MM.1S (cell line): ENCODE data around the gene SEMA4C.
A peak's percentile ranks its signal among the peaks of the same experiment; 100 is the strongest.

Experiments
- DNase-seq: peaks from one replicate; pipeline ENCODE4 v3.0.0-alpha.2; 2015
- H2AFZ ChIP-seq: fragments of 300-600 bp; sonication (generic); 2 replicates; pipeline ENCODE4 v1.6.0; 2016; ENCODE audit warnings: antibody characterized with exemption, low read length
- H3F3A ChIP-seq: fragments of 300-600 bp; sonication (generic); 2 replicates; pipeline ENCODE4 v1.6.1; 2016; ENCODE audit warnings: mild to moderate bottlenecking, antibody characterized with exemption, low read length, moderate library complexity, mixed read lengths; ENCODE audit not compliant: insufficient read depth
- H3K27ac ChIP-seq: fragments of 300-600 bp; sonication (generic); 2 replicates; pipeline ENCODE4 v1.5.1; 2016; ENCODE audit warnings: mild to moderate bottlenecking, low read length
- H3K27me3 ChIP-seq: fragments of 300-600 bp; sonication (generic); replicated peaks from 2 replicates; pipeline ENCODE4 v1.6.0; 2016; ENCODE audit warnings: low read length; ENCODE audit not compliant: insufficient read depth
- H3K36me3 ChIP-seq: fragments of 300-600 bp; sonication (generic); replicated peaks from 2 replicates; pipeline ENCODE4 v1.6.1; 2016; ENCODE audit warnings: mild to moderate bottlenecking, low read length, mixed read lengths; ENCODE audit not compliant: insufficient read depth
- H3K4me1 ChIP-seq: fragments of 300-600 bp; sonication (generic); 2 replicates; pipeline ENCODE4 v1.6.1; 2016; ENCODE audit warnings: low read length, mixed read lengths
- H3K4me2 ChIP-seq: fragments of 300-600 bp; sonication (generic); 2 replicates; pipeline ENCODE4 v1.6.0; 2016; ENCODE audit warnings: low read depth, low read length
- H3K4me3 ChIP-seq: fragments of 300-600 bp; sonication (generic); 2 replicates; pipeline ENCODE4 v1.5.1; 2016; ENCODE audit warnings: low read length, mixed read lengths
- H3K79me2 ChIP-seq: fragments of 300-600 bp; sonication (generic); 2 replicates; pipeline ENCODE4 v1.6.1; 2016; ENCODE audit warnings: mixed run types, low read length, mixed read lengths
- H3K9ac ChIP-seq: fragments of 300-600 bp; sonication (generic); 2 replicates; pipeline ENCODE4 v1.6.1; 2016; ENCODE audit warnings: low read length, mixed read lengths
- H3K9me2 ChIP-seq: fragments of 300-600 bp; sonication (generic); replicated peaks from 2 replicates; pipeline ENCODE4 v1.6.1; 2016; ENCODE audit warnings: mild to moderate bottlenecking, low read length, mixed read lengths; ENCODE audit not compliant: insufficient read depth
- H3K9me3 ChIP-seq: fragments of 300-600 bp; sonication (generic); replicated peaks from 2 replicates; pipeline ENCODE4 v1.6.1; 2016; ENCODE audit warnings: mild to moderate bottlenecking, low read length, mixed read lengths; ENCODE audit not compliant: insufficient read depth
- H4K20me1 ChIP-seq: fragments of 300-600 bp; sonication (generic); 2 replicates; pipeline ENCODE4 v1.6.1; 2016; ENCODE audit warnings: mild to moderate bottlenecking, low read length, moderate library complexity, mixed read lengths; ENCODE audit not compliant: insufficient read depth
- EZH2 ChIP-seq: fragments of 300-600 bp; sonication (generic); optimal IDR thresholded peaks from 2 replicates; pipeline ENCODE3; 2017; ENCODE audit warnings: low read depth, mild to moderate bottlenecking, antibody characterized with exemption, low read length, mixed read lengths
- EZH2phosphoT487 ChIP-seq: fragments of 300-600 bp; sonication (generic); IDR thresholded peaks from 2 replicates; pipeline ENCODE4 v1.6.1; 2018; ENCODE audit warnings: antibody characterized with exemption, low read length
- TF ChIP-seq, protein P1 (sequence below): fragments of 300-600 bp; sonication (generic); IDR thresholded peaks from 2 replicates; pipeline ENCODE4 v1.5.1; 2016; ENCODE audit warnings: antibody characterized with exemption, low read length, mixed read lengths

The SEMA4C gene, protein sequence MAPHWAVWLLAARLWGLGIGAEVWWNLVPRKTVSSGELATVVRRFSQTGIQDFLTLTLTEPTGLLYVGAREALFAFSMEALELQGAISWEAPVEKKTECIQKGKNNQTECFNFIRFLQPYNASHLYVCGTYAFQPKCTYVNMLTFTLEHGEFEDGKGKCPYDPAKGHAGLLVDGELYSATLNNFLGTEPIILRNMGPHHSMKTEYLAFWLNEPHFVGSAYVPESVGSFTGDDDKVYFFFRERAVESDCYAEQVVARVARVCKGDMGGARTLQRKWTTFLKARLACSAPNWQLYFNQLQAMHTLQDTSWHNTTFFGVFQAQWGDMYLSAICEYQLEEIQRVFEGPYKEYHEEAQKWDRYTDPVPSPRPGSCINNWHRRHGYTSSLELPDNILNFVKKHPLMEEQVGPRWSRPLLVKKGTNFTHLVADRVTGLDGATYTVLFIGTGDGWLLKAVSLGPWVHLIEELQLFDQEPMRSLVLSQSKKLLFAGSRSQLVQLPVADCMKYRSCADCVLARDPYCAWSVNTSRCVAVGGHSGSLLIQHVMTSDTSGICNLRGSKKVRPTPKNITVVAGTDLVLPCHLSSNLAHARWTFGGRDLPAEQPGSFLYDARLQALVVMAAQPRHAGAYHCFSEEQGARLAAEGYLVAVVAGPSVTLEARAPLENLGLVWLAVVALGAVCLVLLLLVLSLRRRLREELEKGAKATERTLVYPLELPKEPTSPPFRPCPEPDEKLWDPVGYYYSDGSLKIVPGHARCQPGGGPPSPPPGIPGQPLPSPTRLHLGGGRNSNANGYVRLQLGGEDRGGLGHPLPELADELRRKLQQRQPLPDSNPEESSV

DNA sequence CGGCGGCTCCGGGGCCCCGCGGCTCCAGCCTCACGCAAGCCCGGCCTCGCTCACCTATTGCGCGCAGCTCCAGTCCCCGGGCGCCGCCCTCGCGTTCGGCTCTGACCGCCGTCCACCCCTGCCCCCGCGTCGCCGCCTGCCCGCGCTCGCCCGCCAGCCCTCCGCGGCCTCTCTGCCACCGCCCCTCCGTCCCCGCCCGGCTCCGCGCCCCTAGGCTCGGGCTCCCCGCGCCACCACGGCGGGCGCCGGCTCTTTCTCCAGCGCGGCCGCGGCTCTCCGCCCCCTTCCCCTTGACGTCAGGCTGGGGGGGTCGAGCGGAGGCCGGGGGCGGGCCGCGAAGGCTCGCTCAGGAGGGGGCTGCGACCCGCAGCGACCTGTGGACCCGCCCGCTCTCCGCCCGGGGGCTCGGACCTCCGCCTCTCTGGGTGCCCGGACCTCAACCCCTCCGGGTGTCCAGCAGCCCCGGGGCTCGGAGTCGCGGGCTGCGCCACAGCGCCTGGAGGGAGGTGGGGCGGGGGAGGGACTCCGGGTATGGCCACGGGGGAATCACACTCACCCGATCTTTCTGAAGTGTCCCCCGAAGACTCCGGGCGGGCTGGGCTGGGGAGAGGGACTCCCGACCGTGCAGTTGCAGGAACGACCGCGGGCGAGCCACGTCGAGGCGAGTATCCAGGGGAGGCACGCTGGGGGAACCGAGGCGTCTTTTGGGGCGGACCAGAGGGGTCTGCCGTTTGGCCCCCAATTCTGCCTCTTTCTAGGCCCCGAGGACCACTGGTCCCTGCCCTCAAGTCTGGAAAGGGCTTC lies at the start of gene SEMA4C:
TSS of gene SEMA4C (minus strand) at position 259 of the 804 bp plus-strand sequence. CDS start 2,194 bp downstream, outside the sequence.
- Histone ChIP-seq H3F3A (no peaks in the 10 kb centered on the region; the same call in 1 of the 2 replicates), H3K9me2 (no peaks in the 10 kb centered on the region), H3K9ac (peak within 1 kb of the TSS; percentile 73; the same call in 1 of the 2 replicates), H3K4me1 (no peaks in the 10 kb centered on the region), H3K36me3 (no peaks in the 10 kb centered on the region), H2AFZ (peak within 1 kb of the TSS; percentile 75), H4K20me1 (no peaks in the 10 kb centered on the region), H3K27me3 (peaks cover 9% of the 10 kb centered on the region), H3K27ac (no peak within 1 kb of the TSS), H3K4me2 (peak within 1 kb of the TSS; percentile 85), H3K9me3 (no peaks in the 10 kb centered on the region), H3K4me3 (peak within 1 kb of the TSS; percentile 74), H3K79me2 (no peaks in the 10 kb centered on the region)
- no peak for TF ChIP-seq EZH2
- no peak for TF ChIP-seq EZH2phosphoT487
- TF ChIP-seq, protein P1, sequence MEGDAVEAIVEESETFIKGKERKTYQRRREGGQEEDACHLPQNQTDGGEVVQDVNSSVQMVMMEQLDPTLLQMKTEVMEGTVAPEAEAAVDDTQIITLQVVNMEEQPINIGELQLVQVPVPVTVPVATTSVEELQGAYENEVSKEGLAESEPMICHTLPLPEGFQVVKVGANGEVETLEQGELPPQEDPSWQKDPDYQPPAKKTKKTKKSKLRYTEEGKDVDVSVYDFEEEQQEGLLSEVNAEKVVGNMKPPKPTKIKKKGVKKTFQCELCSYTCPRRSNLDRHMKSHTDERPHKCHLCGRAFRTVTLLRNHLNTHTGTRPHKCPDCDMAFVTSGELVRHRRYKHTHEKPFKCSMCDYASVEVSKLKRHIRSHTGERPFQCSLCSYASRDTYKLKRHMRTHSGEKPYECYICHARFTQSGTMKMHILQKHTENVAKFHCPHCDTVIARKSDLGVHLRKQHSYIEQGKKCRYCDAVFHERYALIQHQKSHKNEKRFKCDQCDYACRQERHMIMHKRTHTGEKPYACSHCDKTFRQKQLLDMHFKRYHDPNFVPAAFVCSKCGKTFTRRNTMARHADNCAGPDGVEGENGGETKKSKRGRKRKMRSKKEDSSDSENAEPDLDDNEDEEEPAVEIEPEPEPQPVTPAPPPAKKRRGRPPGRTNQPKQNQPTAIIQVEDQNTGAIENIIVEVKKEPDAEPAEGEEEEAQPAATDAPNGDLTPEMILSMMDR, result no peak
- no peak for DNase-seq

DNA sequence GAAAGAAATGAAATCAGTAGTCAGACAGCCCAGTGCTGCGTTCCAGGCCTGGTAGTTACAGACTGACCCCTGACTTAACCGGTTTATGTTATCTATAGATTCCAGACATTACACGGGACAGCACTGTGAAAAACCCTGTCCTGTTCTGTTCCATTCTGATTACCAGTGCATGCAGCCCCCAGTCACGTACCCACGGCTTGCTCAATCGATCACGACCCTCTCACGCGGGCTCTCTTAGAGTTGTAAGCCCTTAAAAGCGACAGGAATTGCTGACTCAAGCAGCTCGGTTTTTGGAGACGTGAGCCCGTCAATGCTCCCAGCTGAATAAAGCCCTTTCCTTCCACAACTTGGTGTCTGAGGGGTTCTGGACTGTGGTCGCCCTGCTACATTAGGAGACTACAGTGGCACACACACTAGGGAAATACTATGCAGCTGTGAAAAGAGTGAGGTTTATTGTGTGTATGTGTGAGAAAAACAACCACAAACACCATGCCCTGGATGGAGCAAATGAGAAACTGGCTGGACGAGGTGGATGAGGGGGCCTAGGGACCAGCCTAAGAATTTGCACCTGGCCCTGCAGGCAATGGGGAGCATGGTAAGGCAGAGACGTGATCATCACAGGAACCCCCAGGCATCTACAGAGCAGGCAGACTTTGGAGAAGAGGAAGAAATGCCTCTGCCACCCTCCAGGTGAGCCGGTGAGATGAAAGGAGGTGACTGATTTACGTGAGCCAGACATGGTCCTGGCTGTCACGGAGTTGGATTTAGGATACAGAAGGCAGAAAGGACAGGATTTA lies 49.1 kb upstream of the SEMA4C start:
- H3K27ac ChIP-seq, result no peak overlapping the region
- H4K20me1 ChIP-seq, result no peaks in the 10 kb centered on the region
- no peaks in the 10 kb centered on the region for H3F3A ChIP-seq
- no peak for DNase-seq
- H3K4me2 ChIP-seq, result no peak overlapping the region
- no peak overlapping the region for H3K4me3 ChIP-seq
- TF ChIP-seq, protein P1, result no peak
- TF ChIP-seq EZH2 (no peak), EZH2phosphoT487 (no peak)
- no peak overlapping the region for H2AFZ ChIP-seq
- no peaks in the 10 kb centered on the region for H3K36me3 ChIP-seq
- peaks cover 14% of the 10 kb centered on the region for H3K27me3 ChIP-seq
- H3K4me1 ChIP-seq, result no peaks in the 10 kb centered on the region
- H3K9me3 ChIP-seq, result no peaks in the 10 kb centered on the region
- H3K9ac ChIP-seq, result no peak overlapping the region
- no peaks in the 10 kb centered on the region for H3K79me2 ChIP-seq
- no peaks in the 10 kb centered on the region for H3K9me2 ChIP-seq
